Fibroblast of villous mesenchyme (primary cell): ENCODE results near the gene RBM20. TPM values are rescaled to one million over a fixed set of nuclear protein-coding genes. Genes with fewer than 3 reads are reported as not detected.

Experiments
- DNase-seq: peaks from one replicate; pipeline ENCODE4 v3.0.0-alpha.2; 2010; ENCODE audit warnings: low read depth
- H3K4me3 ChIP-seq: 2 replicates; pipeline ENCODE4 v1.5.1; 2011; ENCODE audit warnings: low read depth, mild to moderate bottlenecking, low read length
- CTCF ChIP-seq: IDR thresholded peaks from 2 replicates; pipeline ENCODE4 v1.5.1; 2012; ENCODE audit warnings: low read depth, mild to moderate bottlenecking, low read length; ENCODE audit not compliant: insufficient read depth
- total RNA-seq: library from RNA; depleted of rRNA; stranded (reverse); fragments of >200 nt; gene quantifications from 2 replicates; pipeline ENCODE4 v1.2.3, GENCODE V29; 2012

The RBM20 gene
- total RNA-seq, 1 donor: under 0.01 TPM

- H3K4me3 ChIP-seq: no peak overlapping the region
- no peak for DNase-seq
- TF ChIP-seq CTCF: no peak
These were observed 131.3 kb downstream of the RBM20 start for GRCh38 chr10:110775406-110775805.

GRCh38 chr10:110777017-110777416 is 132.9 kb downstream of the RBM20 start:
- no peak for TF ChIP-seq CTCF
- H3K4me3 ChIP-seq: no peak overlapping the region
- no peak for DNase-seq

GRCh38 chr10:110777661-110778060 is 133.5 kb downstream of the RBM20 start:
- no peak for DNase-seq
- no peak overlapping the region for H3K4me3 ChIP-seq
- TF ChIP-seq CTCF: no peak

GRCh38 chr10:110778211-110778610 is 134.1 kb downstream of the RBM20 start:
- DNase-seq: no peak
- no peak for TF ChIP-seq CTCF
- H3K4me3 ChIP-seq: no peak overlapping the region

- TF ChIP-seq CTCF: no peak
- no peak for DNase-seq
- H3K4me3 ChIP-seq: no peak overlapping the region
These were observed 135.4 kb downstream of the RBM20 start for GRCh38 chr10:110779489-110779888.

- H3K4me3 ChIP-seq: no peak overlapping the region
- TF ChIP-seq CTCF: no peak
- DNase-seq: no peak
These were observed 136.6 kb downstream of the RBM20 start for GRCh38 chr10:110780704-110781103.

GRCh38 chr10:110781139-110781538 is 137.0 kb downstream of the RBM20 start:
- H3K4me3 ChIP-seq: no peak overlapping the region
- no peak for DNase-seq
- TF ChIP-seq CTCF: no peak
